GM23338 (cell line): ENCODE data around the gene HSDL2. TPM values are rescaled to one million over a fixed set of nuclear protein-coding genes. Genes with fewer than 3 reads are reported as not detected.

Source experiments
- ATAC-seq: fragments of 200-7000 bp; cut with Tn5 transposase; 3 replicates; pipeline ENCODE4 v1.9.1; 2020
- DNase-seq: peaks from one replicate; pipeline ENCODE4 v3.0.0-alpha.2; 2015; ENCODE audit warnings: low spot score
- H2AFZ ChIP-seq: fragments of 200-600 bp; sonication (generic); 2 replicates; pipeline ENCODE4 v1.8.0; 2016; ENCODE audit warnings: antibody characterized with exemption, mild to moderate bottlenecking, moderate library complexity
- H3F3A ChIP-seq: fragments of 200-600 bp; sonication (generic); replicated peaks from 2 replicates; pipeline ENCODE4 v1.8.0; 2017; ENCODE audit warnings: antibody characterized with exemption, mixed run types, low read depth
- H3K27ac ChIP-seq: fragments of 200-600 bp; sonication (generic); 2 replicates; pipeline ENCODE4 v1.6.1; 2016; ENCODE audit warnings: low read depth
- H3K27me3 ChIP-seq: fragments of 200-600 bp; sonication (generic); 2 replicates; pipeline ENCODE4 v1.8.0; 2016; ENCODE audit warnings: mild to moderate bottlenecking, mixed run types, moderate library complexity; ENCODE audit not compliant: insufficient read depth
- H3K36me3 ChIP-seq: fragments of 200-600 bp; sonication (generic); 2 replicates; pipeline ENCODE4 v1.8.0; 2016; ENCODE audit warnings: mild to moderate bottlenecking; ENCODE audit not compliant: insufficient read depth
- H3K4me1 ChIP-seq: fragments of 200-600 bp; sonication (generic); 2 replicates; pipeline ENCODE4 v1.8.0; 2016; ENCODE audit warnings: mild to moderate bottlenecking, moderate library complexity; ENCODE audit not compliant: insufficient read depth
- H3K4me2 ChIP-seq: fragments of 200-600 bp; sonication (generic); 2 replicates; pipeline ENCODE4 v1.7.1; 2017; ENCODE audit warnings: mixed run types
- H3K4me3 ChIP-seq: fragments of 200-600 bp; sonication (generic); 2 replicates; pipeline ENCODE4 v1.6.1; 2016; ENCODE audit warnings: mixed run types
- H3K79me2 ChIP-seq: fragments of 200-600 bp; sonication (generic); replicated peaks from 2 replicates; pipeline ENCODE4 v1.8.0; 2017; ENCODE audit warnings: mild to moderate bottlenecking; ENCODE audit not compliant: insufficient read depth
- H3K9me2 ChIP-seq: fragments of 200-600 bp; sonication (generic); 2 replicates; pipeline ENCODE4 v1.8.0; 2017; ENCODE audit not compliant: insufficient read depth
- H4K20me1 ChIP-seq: fragments of 200-600 bp; sonication (generic); replicated peaks from 2 replicates; pipeline ENCODE4 v1.8.0; 2017; ENCODE audit warnings: mild to moderate bottlenecking; ENCODE audit not compliant: insufficient read depth
- H3K27ac Mint-ChIP-seq: 2 replicates; pipeline ENCODE4 v1.8.0; 2020; ENCODE audit warnings: inconsistent platforms, mild to moderate bottlenecking, moderate library complexity, mixed read lengths
- H3K27me3 Mint-ChIP-seq: 3 replicates; pipeline ENCODE4 v1.8.0; 2022; ENCODE audit warnings: low read depth, mild to moderate bottlenecking, moderate library complexity, mixed read lengths, inconsistent platforms; ENCODE audit not compliant: insufficient read depth, poor library complexity
- H3K36me3 Mint-ChIP-seq: 3 replicates; pipeline ENCODE4 v1.8.0; 2021; ENCODE audit warnings: low read depth, mild to moderate bottlenecking, inconsistent platforms, moderate library complexity, mixed read lengths
- H3K4me1 Mint-ChIP-seq: 3 replicates; pipeline ENCODE4 v1.8.0; 2020; ENCODE audit warnings: mild to moderate bottlenecking, inconsistent platforms, mixed read lengths
- H3K4me3 Mint-ChIP-seq: 3 replicates; pipeline ENCODE4 v1.8.0; 2021; ENCODE audit warnings: moderate library complexity, mild to moderate bottlenecking, inconsistent platforms, mixed read lengths
- H3K9me3 Mint-ChIP-seq: 3 replicates; pipeline ENCODE4 v1.8.0; 2020; ENCODE audit warnings: moderate library complexity, mild to moderate bottlenecking, inconsistent platforms, mixed read lengths
- CREB1 ChIP-seq: fragments of 250-450 bp; sonication (Bioruptor Pico); IDR thresholded peaks from 2 replicates; pipeline ENCODE4 v1.5.0; 2020; ENCODE audit warnings: low read depth, mild to moderate bottlenecking, moderate library complexity
- CTCF ChIP-seq, 2 experiments: fragments of 200-600 bp in 1 of 2; sonication (generic) in 1 of 2; conservative IDR thresholded peaks; 2 replicates each; pipeline versions ENCODE4 v1.5.1 to v1.6.1; 2016 to 2017; ENCODE audit warnings: antibody characterized with exemption in 2 of 2, low read depth in 2 of 2, mild to moderate bottlenecking in 2 of 2, moderate library complexity in 1 of 2
- ETS1 ChIP-seq: IDR thresholded peaks from 2 replicates; pipeline ENCODE4 v1.6.1; 2016; ENCODE audit warnings: antibody characterized with exemption
- EZH2 ChIP-seq: fragments of 200-600 bp; sonication (generic); IDR thresholded peaks from one replicate; pipeline ENCODE4 v1.8.0; 2017; ENCODE audit warnings: antibody characterized with exemption, mild to moderate bottlenecking, low read depth; ENCODE audit not compliant: unreplicated experiment
- EZH2phosphoT487 ChIP-seq: fragments of 200-600 bp; sonication (generic); IDR thresholded peaks from one replicate; pipeline ENCODE4 v1.8.1; 2018; ENCODE audit warnings: antibody characterized with exemption; ENCODE audit not compliant: unreplicated experiment
- JUNB ChIP-seq: IDR thresholded peaks from one replicate; pipeline ENCODE4 v1.6.1; 2016; ENCODE audit warnings: antibody characterized with exemption; ENCODE audit not compliant: unreplicated experiment
- NANOG ChIP-seq: IDR thresholded peaks from 2 replicates; pipeline ENCODE4 v1.6.1; 2016; ENCODE audit warnings: antibody characterized with exemption, borderline replicate concordance
- POLR2AphosphoS5 ChIP-seq: IDR thresholded peaks from 2 replicates; pipeline ENCODE4 v1.6.1; 2016; ENCODE audit warnings: antibody characterized with exemption, low read depth
- REST ChIP-seq: IDR thresholded peaks from one replicate; pipeline ENCODE4 v1.6.1; 2018; ENCODE audit warnings: antibody characterized with exemption; ENCODE audit not compliant: unreplicated experiment
- STAT1 ChIP-seq: IDR thresholded peaks from one replicate; pipeline ENCODE4 v1.6.1; 2016; ENCODE audit warnings: antibody characterized with exemption; ENCODE audit not compliant: unreplicated experiment
- ZNF114 ChIP-seq: fragments of 250-450 bp; sonication (Bioruptor Pico); IDR thresholded peaks from 2 replicates; pipeline ENCODE4 v1.5.0; 2020; ENCODE audit warnings: mild to moderate bottlenecking, moderate library complexity
- ZNF331 ChIP-seq: fragments of 250-450 bp; sonication (Bioruptor Pico); IDR thresholded peaks from 2 replicates; pipeline ENCODE4 v1.5.0; 2020; ENCODE audit warnings: low read depth, mild to moderate bottlenecking, moderate library complexity
- ZNF462 ChIP-seq: fragments of 250-450 bp; sonication (Bioruptor Pico); IDR thresholded peaks from 2 replicates; pipeline ENCODE4 v1.5.0; 2020; ENCODE audit warnings: mild to moderate bottlenecking, moderate library complexity
- polyA plus RNA-seq: library from polyadenylated mRNA; unstranded; fragments of >200 nt; fragmentation: Nextera tagmentation; extraction: Ambion mirVana; gene quantifications from 2 replicates; pipeline ENCODE4 v1.2.1, GENCODE V29; 2016
- total RNA-seq: library from RNA; depleted of rRNA; stranded (reverse); fragments of >200 nt; shearing (Covaris generic); gene quantifications from 2 replicates; pipeline ENCODE4 v1.2.3, GENCODE V29; 2014

Gene HSDL2
- total and polyA plus RNA-seq, 2 experiments from 2014 or later: 11.4 to 15.3 TPM

GRCh38 chr9:112348257-112349007 is 31.5 kb upstream of the HSDL2 start:
- Mint-ChIP-seq H3K27me3 (peaks cover 8% of the 10 kb centered on the region), H3K9me3 (no peaks in the 10 kb centered on the region), H3K36me3 (no peaks in the 10 kb centered on the region; the same call in 2 of the 3 replicates), H3K27ac (peak overlapping the region; percentile 83), H3K4me1 (peaks cover 17% of the 10 kb centered on the region), H3K4me3 (peak overlapping the region; percentile 52; the same call in 2 of the 3 replicates)
- Histone ChIP-seq H3K27me3 (no peaks in the 10 kb centered on the region), H3K4me3 (peak overlapping the region; percentile 36), H3K4me1 (peaks cover 17% of the 10 kb centered on the region; the same call in 1 of the 2 replicates), H4K20me1 (no peaks in the 10 kb centered on the region), H3K4me2 (peak overlapping the region; percentile 47), H3K79me2 (no peaks in the 10 kb centered on the region), H3K27ac (peak overlapping the region; percentile 34; the same call in 1 of the 2 replicates), H2AFZ (peak overlapping the region; percentile 56), H3K36me3 (no peaks in the 10 kb centered on the region), H3K9me2 (no peaks in the 10 kb centered on the region), H3F3A (no peaks in the 10 kb centered on the region)
- DNase-seq (peak; percentile 64), ATAC-seq (peak; percentile 52)
- TF ChIP-seq ZNF331 (CRISPR knock-in tag) (no peak), JUNB (no peak), POLR2AphosphoS5 (no peak), REST (no peak), ZNF462 (CRISPR knock-in tag) (no peak), EZH2phosphoT487 (no peak), NANOG (no peak), ZNF114 (no peak), ETS1 (no peak), CREB1 (CRISPR knock-in tag) (no peak), EZH2 (no peak), STAT1 (no peak), CTCF (conservative IDR thresholded peaks at IDR 0.05; ENCODE audit: low read depth in 2 of 2) (no peak)
